Ishikawa (cell line): Measurements from ENCODE around the gene MED15.

Experiments used
- CEBPB ChIP-seq: IDR thresholded peaks from 2 replicates; pipeline ENCODE4 v1.6.1; 2012
- CREB1 ChIP-seq: IDR thresholded peaks from 2 replicates; pipeline ENCODE4 v1.6.1; 2012; ENCODE audit warnings: low read depth
- EGR1 ChIP-seq: IDR thresholded peaks from 2 replicates; pipeline ENCODE4 v1.6.1; 2012
- EP300 ChIP-seq: IDR thresholded peaks from 2 replicates; pipeline ENCODE4 v1.6.1; 2012; ENCODE audit warnings: borderline replicate concordance
- FOXM1 ChIP-seq: IDR thresholded peaks from 2 replicates; pipeline ENCODE4 v1.6.1; 2012; ENCODE audit warnings: low read depth, borderline replicate concordance
- NFIC ChIP-seq: IDR thresholded peaks from 2 replicates; pipeline ENCODE4 v1.6.1; 2012
- RAD21 ChIP-seq: IDR thresholded peaks from 2 replicates; pipeline ENCODE4 v1.6.1; 2012; ENCODE audit warnings: low read depth
- TAF1 ChIP-seq: IDR thresholded peaks from 2 replicates; pipeline ENCODE4 v1.6.1; 2012; ENCODE audit warnings: low read depth, mild to moderate bottlenecking
- TCF12 ChIP-seq: IDR thresholded peaks from 2 replicates; pipeline ENCODE4 v1.6.1; 2012; ENCODE audit warnings: low read depth
- TEAD4 ChIP-seq: IDR thresholded peaks from 2 replicates; pipeline ENCODE4 v1.6.1; 2012
- YY1 ChIP-seq: IDR thresholded peaks from 2 replicates; pipeline ENCODE4 v1.6.1; 2012; ENCODE audit warnings: low read depth
- ZBTB7A ChIP-seq: IDR thresholded peaks from 2 replicates; pipeline ENCODE4 v1.6.1; 2012; ENCODE audit warnings: low read depth
- TF ChIP-seq, protein P1 (sequence below): IDR thresholded peaks from 2 replicates; pipeline ENCODE4 v1.6.1; 2012
- TF ChIP-seq, protein P2 (sequence below): IDR thresholded peaks from 2 replicates; pipeline ENCODE4 v1.6.1; 2012; ENCODE audit warnings: low read depth, mild to moderate bottlenecking
- TF ChIP-seq, protein P3 (sequence below): IDR thresholded peaks from 2 replicates; pipeline ENCODE4 v1.6.1; 2012

MED15 gene

DNA sequence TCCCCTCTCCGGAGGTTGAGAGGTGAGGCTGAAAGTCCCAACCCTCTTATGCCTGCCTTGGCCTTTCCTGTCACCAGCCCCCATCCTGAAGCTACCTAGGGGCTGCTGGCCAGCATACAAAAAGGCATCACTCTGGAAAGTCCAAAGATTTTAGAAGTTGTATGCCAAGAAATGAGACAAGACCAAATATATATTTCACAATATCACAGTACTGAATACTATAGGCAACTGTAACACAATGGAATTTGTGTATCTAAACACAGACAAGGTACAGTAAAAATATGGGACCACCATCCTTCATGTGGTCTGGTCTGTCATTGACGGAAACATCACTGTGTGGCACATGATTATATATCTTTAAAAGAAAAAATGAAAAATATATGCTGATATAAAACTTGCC, 16.1 kb upstream of the MED15 start:
- TF ChIP-seq, protein P1, sequence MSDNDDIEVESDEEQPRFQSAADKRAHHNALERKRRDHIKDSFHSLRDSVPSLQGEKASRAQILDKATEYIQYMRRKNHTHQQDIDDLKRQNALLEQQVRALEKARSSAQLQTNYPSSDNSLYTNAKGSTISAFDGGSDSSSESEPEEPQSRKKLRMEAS, result no peak
- TF ChIP-seq NFIC (no peak), TAF1 (no peak), EP300 (no peak), EGR1 (no peak), YY1 (no peak), ZBTB7A (no peak), TCF12 (no peak), FOXM1 (no peak), CREB1 (no peak), TEAD4 (no peak), CEBPB (no peak), RAD21 (no peak)
- TF ChIP-seq, protein P2, sequence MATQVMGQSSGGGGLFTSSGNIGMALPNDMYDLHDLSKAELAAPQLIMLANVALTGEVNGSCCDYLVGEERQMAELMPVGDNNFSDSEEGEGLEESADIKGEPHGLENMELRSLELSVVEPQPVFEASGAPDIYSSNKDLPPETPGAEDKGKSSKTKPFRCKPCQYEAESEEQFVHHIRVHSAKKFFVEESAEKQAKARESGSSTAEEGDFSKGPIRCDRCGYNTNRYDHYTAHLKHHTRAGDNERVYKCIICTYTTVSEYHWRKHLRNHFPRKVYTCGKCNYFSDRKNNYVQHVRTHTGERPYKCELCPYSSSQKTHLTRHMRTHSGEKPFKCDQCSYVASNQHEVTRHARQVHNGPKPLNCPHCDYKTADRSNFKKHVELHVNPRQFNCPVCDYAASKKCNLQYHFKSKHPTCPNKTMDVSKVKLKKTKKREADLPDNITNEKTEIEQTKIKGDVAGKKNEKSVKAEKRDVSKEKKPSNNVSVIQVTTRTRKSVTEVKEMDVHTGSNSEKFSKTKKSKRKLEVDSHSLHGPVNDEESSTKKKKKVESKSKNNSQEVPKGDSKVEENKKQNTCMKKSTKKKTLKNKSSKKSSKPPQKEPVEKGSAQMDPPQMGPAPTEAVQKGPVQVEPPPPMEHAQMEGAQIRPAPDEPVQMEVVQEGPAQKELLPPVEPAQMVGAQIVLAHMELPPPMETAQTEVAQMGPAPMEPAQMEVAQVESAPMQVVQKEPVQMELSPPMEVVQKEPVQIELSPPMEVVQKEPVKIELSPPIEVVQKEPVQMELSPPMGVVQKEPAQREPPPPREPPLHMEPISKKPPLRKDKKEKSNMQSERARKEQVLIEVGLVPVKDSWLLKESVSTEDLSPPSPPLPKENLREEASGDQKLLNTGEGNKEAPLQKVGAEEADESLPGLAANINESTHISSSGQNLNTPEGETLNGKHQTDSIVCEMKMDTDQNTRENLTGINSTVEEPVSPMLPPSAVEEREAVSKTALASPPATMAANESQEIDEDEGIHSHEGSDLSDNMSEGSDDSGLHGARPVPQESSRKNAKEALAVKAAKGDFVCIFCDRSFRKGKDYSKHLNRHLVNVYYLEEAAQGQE, result no peak
- TF ChIP-seq, protein P3, sequence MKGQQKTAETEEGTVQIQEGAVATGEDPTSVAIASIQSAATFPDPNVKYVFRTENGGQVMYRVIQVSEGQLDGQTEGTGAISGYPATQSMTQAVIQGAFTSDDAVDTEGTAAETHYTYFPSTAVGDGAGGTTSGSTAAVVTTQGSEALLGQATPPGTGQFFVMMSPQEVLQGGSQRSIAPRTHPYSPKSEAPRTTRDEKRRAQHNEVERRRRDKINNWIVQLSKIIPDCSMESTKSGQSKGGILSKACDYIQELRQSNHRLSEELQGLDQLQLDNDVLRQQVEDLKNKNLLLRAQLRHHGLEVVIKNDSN, result no peak

DNA sequence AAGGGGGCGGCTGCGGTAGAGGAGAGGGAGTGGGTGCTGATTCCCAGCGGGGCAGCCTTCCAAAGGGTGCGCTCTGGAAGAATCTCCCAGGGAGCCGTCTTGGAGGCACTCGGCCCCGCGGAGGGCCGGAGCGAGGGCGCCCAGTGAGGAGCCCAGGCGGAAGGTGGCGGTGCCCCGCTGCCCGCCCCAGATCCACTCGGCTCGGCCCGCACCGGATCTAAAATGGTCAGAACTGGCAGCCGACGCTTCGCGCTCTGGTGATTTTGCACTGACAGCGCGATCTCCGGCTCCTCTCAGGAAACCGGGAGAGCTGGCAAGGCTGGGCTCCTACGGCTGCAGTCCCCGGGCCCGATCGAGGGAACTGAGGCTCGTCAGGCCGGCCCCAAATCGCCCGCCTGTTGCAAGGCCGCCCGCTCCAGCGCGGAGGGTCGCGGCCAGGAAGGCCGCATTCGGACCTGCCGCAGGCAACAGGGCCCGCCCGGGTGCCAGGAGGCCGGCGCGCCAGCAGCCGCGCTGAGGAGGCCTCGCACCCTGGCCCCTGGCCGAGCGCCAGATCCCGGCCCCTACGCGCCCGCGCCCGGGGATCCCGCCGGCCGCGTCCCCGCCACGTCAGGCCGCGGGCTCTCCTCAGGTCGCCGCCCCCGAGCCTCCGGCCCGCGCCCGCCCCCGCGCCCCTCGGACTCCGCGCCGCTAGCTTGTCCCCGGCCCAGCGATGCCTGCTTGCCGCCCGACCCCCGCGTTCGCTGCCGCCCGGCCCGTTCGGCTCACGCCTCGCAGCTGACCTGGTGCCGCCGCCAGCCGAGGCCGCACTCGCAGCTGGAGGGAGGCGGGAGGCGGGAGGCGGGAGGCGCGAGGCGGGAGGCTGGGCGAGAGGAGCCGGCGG, 12.2 kb upstream of the MED15 start, which contains the start of gene KLHL22:
TSS of gene KLHL22 (minus strand) at position 818 of the 883 bp plus-strand sequence. CDS start 6,584 bp downstream, outside the sequence.
- TF ChIP-seq FOXM1, result no peak
- TF ChIP-seq NFIC, result peak; percentile 48; the same call in 1 of the 2 replicates
- no peak for TF ChIP-seq TEAD4
- TF ChIP-seq EP300, result no peak
- TF ChIP-seq TCF12, result 0 out of 2 replicates have a peak, but pooled peaks have one; percentile 14
- TF ChIP-seq TAF1, result no peak; the same call in 1 of the 2 replicates
- TF ChIP-seq, protein P2, result no peak
- no peak; the same call in 1 of the 2 replicates for TF ChIP-seq ZBTB7A
- TF ChIP-seq EGR1, result no peak
- TF ChIP-seq CREB1, result no peak
- TF ChIP-seq, protein P3, result no peak
- TF ChIP-seq RAD21, result no peak
- no peak for TF ChIP-seq CEBPB
- no peak for TF ChIP-seq YY1
- TF ChIP-seq, protein P1, result peak; percentile 77; the same call in 1 of the 2 replicates

DNA sequence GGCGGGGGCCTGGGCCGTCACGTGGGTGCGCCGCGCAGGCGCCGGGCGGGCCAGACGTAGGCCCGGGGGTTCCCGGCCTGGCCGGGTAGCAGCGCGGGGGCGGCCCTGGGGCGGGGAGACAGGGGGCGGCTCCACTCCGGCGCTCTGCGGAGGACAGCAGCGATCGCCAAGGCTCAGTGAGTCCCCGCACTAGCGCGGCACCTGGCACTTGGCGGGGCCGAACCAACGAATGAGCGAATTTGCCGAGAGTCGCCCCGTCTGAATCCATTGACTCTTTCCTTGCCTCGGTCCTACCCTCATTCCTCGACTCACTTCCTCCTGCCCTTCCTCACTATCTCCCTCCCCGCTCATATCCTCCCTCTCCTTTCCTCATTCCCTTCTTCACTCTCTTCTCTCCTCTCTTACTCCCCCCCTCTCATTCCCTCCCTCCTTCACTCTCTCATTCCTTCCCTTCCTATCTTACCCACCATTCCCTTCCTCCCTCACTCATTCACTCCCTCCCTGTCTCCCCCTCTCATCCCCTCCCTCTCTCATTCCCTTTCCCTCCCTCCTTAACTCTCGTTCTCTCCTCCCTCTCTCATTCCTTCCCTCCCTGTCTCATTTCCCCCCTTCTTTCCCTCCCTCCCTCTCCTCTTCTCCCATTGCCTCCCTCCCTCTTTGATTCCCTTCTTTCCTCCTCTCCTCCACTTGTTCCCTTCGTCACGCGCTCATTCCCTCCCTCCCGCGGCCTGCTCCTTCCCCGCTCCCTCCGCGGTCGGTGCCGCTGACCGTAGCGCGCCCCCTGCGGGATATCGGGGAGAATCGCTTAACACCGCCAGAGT, 11.3 kb upstream of the MED15 start:
- TF ChIP-seq CEBPB (no peak), TCF12 (0 out of 2 replicates have a peak, but pooled peaks have one; percentile 7), CREB1 (no peak), FOXM1 (no peak), NFIC (no peak), TAF1 (peak; percentile 79), TEAD4 (no peak; the same call in 1 of the 2 replicates), YY1 (no peak), ZBTB7A (peak; percentile 51; the same call in 1 of the 2 replicates), EGR1 (peak; percentile 94), RAD21 (peak; percentile 71), EP300 (no peak)
- TF ChIP-seq, protein P1, result peak; percentile 67
- TF ChIP-seq, protein P2, result no peak
- TF ChIP-seq, protein P3, result peak; percentile 92
